Lower leg skin (tissue), 4 donors: ENCODE measurements around the gene FOXF1. TPM values are rescaled to one million over a fixed set of nuclear protein-coding genes. Genes with fewer than 3 reads are reported as not detected.

Experiments
- DNase-seq, 2 donors: peaks; one replicate each; pipeline ENCODE4 v3.0.0-alpha.2; 2019; ENCODE audit warnings: low spot score in 2 of 2
- H3K4me3 ChIP-seq: fragments of 200-600 bp; sonication (generic); 2 replicates; pipeline ENCODE4 v1.5.1; 2017; ENCODE audit warnings: mild to moderate bottlenecking, low read depth; ENCODE audit not compliant: poor library complexity, severe bottlenecking
- POLR2A ChIP-seq, 2 donors: fragments of 450-650 bp; IDR thresholded peaks; one replicate each; pipeline ENCODE4 v1.6.1; 2016 to 2017; ENCODE audit warnings: antibody characterized with exemption in 2 of 2, mild to moderate bottlenecking in 1 of 2, moderate library complexity in 1 of 2
- WGBS, 2 donors: methylation state at CpG; one replicate each; pipeline ENCODE4 v1.1.5; 2018; 5-methylcytosine and 5-hydroxymethylcytosine counted together
- intact Hi-C: fragments of 100-400 bp; cut with DNase I; formaldehyde crosslinking; loops from one replicate; pipeline ENCODE4 v1.15.0; 2023; ENCODE audit warnings: low total_unique reads
- total RNA-seq, 4 donors: library from RNA; depleted of rRNA; stranded (reverse); fragments of >200 nt; gene quantifications; one replicate each; pipeline ENCODE4 v1.1.0, GENCODE V29; 2016
- TF ChIP-seq, protein P1 (sequence below), 3 donors: fragments of 450-650 bp; IDR thresholded peaks; one replicate each; pipeline ENCODE4 v1.5.1; 2016; ENCODE audit warnings: antibody characterized with exemption in 3 of 3, mild to moderate bottlenecking in 3 of 3, moderate library complexity in 2 of 3

Gene FOXF1
- total RNA-seq, 4 donors from 2014 or later, result 0.10 to 0.45 TPM; not detected in 2

DNA sequence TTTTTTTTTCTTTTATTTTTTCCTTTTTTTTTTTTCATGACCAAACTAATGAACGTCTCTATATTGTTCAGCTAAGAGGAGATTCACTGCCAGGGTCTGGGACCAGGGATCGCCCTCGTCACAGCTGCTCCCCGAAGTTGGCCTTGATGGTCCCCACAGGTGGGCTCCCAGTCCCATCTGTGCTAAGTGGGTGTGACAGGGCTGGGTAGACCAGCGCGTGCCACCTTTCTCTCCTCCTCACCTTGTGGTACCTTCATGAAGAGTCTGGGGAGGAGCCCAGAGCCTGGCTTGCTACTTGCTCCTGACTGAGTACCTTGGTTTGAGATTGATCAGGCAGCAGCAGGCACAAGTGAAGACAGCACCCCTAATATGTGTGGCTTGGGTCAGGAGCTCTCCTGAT is 6.5 kb upstream of the FOXF1 start:
- TF ChIP-seq, protein P1, sequence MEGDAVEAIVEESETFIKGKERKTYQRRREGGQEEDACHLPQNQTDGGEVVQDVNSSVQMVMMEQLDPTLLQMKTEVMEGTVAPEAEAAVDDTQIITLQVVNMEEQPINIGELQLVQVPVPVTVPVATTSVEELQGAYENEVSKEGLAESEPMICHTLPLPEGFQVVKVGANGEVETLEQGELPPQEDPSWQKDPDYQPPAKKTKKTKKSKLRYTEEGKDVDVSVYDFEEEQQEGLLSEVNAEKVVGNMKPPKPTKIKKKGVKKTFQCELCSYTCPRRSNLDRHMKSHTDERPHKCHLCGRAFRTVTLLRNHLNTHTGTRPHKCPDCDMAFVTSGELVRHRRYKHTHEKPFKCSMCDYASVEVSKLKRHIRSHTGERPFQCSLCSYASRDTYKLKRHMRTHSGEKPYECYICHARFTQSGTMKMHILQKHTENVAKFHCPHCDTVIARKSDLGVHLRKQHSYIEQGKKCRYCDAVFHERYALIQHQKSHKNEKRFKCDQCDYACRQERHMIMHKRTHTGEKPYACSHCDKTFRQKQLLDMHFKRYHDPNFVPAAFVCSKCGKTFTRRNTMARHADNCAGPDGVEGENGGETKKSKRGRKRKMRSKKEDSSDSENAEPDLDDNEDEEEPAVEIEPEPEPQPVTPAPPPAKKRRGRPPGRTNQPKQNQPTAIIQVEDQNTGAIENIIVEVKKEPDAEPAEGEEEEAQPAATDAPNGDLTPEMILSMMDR (IDR thresholded peaks at IDR 0.05), result no peak
- intact Hi-C loops, result no loop called here
- no peak overlapping the region for H3K4me3 ChIP-seq
- WGBS, 2 donors, result 8 to 10% methylated on average over 6 of the region's 6 CpGs
- no peak for DNase-seq

DNA sequence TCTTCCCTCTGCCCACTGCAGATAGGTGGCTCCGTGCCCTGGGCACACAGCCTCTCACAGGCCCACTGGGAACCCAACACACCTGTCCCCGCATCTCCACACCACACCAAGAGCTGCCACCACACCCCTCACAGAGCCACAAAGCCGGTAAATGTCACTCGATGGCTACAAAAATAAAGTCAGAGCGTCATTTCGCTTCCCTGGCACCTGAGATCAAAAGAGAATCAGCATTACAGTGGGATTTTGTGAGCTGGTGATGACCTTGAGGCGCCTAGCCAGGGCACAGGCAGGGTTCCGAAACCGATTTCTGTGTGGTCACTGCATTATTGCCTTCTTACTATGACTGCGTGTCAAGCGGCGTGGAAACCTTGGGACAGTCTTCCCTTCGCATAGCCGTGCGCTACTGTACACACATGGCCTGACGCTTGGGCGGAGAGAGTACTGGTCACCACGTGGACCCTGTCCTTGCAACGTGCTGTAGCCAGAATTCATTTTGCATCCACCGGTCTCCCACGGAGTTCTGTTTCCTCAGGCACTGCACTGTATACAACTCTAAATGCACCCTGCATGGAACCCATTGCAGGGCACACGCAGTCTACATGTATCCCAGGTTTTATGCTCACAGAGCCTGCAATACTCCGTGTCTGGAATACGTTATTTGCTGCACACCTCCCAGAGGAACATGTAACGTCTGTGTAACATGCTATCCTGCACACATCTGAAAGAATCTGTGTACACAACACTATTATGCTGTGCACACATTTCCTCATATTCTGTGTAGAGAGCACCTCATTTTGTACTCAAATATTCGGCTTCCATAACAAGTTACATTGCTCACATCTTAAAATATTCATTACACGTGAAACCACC is 5.8 kb upstream of the FOXF1 start:
- H3K4me3 ChIP-seq, result no peak overlapping the region
- 7 to 12% methylated on average over 27 of the region's 27 CpGs for WGBS, 2 donors
- TF ChIP-seq POLR2A (IDR thresholded peaks at IDR 0.05), result no peak
- DNase-seq, result no peak
- intact Hi-C loops, result no loop called here

DNA sequence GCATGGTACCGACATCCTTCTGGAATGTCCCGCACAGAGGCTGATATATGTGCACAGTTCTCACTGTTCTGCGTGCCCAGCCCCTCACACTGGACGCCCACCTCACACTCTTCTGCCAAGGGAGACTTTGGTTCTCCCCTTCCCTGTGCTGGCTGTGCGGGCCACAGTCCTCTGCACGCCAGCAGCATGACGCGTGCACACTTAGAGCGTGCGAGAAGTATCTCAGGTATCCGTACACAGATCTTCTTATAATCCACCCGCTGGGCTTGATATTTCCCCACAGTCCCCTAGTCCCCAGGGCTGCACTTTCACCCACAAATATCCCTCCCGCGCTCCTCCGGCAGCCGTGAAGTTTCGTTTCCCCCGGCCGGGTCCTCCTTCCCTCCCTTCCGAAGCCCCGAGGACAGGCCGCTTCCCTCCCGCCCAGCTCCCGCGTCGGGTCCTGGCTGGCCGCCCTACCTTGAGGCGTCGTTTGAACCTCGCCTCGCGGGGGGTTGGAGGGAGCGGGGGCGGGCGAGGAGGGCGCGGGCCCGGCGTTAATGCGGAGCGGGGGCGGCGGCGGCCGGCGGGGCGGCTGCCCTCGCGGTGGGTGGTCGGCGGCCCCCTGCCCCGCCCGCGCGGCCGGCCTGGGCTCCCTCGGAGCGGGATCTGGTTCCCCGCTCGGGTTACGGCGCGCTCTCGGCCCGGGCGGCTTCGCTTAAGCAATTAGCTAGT is 5.0 kb upstream of the FOXF1 start:
- WGBS, 2 donors, result 2 to 3% methylated on average over 40 to 51 of the region's 67 CpGs
- intact Hi-C loops, result no loop called here
- TF ChIP-seq POLR2A (IDR thresholded peaks at IDR 0.05), result no peak
- TF ChIP-seq, protein P1 (IDR thresholded peaks at IDR 0.05), result no peak
- no peak for DNase-seq
- no peak overlapping the region for H3K4me3 ChIP-seq

DNA sequence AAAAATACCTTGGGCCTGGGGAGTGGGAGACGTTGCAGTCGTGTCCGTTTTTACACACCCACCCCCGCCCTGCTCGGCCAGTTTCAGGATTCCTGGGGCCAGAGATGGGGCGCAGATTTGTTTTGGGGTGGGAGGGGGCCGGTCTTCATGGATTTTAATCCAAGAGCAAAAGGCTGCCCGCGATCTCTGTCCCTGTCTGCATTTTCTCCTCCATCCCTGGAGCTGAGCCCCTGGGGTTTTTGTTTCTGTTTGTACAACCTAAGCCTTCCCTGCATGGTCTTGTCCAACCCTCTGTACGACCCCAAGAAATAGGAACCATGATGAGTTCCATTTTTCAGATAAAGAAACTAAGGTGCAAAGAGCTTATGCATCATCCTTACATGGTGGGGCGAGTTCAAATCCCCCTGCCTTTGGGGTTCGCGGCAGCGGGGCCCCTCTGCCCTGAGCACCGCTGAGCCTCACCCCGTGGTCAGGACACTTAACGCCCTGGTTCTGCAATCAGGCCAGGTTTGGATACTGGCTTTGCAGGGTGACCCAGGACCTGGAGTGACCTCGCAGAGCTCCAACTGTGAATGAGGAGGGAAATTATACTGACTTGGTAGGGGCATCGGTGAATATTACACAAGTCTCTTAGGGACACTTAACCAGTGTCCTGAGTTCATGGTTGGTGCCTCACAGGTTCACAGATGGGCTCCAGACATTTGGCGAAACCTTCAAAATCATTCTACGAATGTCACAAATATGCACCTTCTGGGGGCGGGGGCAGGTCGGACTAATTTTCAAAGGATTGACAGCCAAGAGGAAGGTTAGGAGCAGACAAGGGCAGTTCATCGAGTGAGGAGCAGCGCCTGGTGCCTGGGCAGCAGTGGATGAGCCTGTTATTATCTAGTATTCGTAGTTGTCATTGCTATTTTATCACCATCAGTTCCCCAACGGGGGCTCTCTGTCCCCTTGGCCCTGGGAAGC is 4.1 kb upstream of the FOXF1 start:
- WGBS, 2 donors, result 11 to 12% methylated on average over 26 to 27 of the region's 27 CpGs
- intact Hi-C loops, result no loop called here
- H3K4me3 ChIP-seq, result no peak overlapping the region
- no peak for DNase-seq
- no peak for TF ChIP-seq POLR2A (IDR thresholded peaks at IDR 0.05)
- TF ChIP-seq, protein P1 (IDR thresholded peaks at IDR 0.05), result no peak

DNA sequence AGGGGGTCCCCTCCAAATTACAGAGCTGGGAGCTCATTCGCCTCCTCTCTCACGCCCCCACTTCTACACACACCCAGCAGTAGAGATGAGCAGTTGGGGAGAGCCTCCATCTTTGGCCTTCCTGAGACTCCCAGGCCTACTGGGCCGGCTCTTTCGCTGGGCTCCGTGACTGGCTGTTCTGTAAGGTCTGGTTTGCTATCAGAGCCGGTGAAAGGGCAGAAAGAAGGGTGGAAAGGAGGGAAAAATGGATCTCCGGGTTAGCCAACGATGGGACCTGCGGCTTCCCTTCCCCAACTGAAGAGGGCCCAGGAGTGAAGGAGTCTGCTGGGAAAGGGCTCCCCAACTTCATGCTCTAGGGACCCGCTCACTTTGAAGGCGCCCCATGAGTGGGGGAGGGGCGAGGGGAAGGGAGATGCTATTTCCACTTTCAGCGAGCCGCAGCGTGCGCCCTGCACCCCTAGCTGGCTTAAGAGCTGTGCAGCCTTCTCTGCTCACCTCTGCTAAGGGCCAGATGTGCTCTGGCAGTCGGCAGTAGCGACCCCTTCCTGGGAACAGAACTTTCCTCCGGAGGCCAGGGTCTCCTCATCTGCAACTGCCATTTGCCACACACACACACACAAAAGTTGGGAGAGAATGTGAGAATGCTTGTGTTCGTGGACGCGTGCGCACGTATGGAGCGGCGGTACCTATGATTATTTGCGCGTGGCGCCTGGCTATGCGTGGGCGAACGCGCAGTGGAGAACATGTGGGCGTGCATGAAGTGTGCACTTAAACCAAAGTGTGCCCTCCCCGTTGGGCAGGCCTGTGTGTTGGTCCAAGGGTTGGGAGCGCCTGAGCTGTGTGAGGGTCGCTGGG is 2.9 kb upstream of the FOXF1 start:
- intact Hi-C loops, result no loop called here
- no peak for TF ChIP-seq POLR2A (IDR thresholded peaks at IDR 0.05)
- TF ChIP-seq, protein P1 (IDR thresholded peaks at IDR 0.05), result no peak
- H3K4me3 ChIP-seq, result no peak overlapping the region
- no peak for DNase-seq
- 7 to 14% methylated on average over 28 to 34 of the region's 37 CpGs for WGBS, 2 donors
